IPS DF 6.9 (cell line): ENCODE results near the gene ATF7.

Experiments used
- DNase-seq: peaks from one replicate; pipeline ENCODE4 v3.0.0-alpha.2; 2013; ENCODE audit warnings: low read depth, low spot score
- H3K27ac ChIP-seq: one replicate; pipeline ENCODE4 v1.5.1; 2013; ENCODE audit warnings: low read length, control low read depth
- H3K27me3 ChIP-seq: 2 replicates; pipeline ENCODE4 v1.6.1; 2013; ENCODE audit warnings: mild to moderate bottlenecking, low read length; ENCODE audit not compliant: control insufficient read depth, insufficient read depth
- H3K36me3 ChIP-seq: 2 replicates; pipeline ENCODE4 v1.6.1; 2013; ENCODE audit warnings: low read length; ENCODE audit not compliant: control insufficient read depth, insufficient read depth
- H3K4me1 ChIP-seq: 2 replicates; pipeline ENCODE4 v1.6.1; 2013; ENCODE audit warnings: low read length; ENCODE audit not compliant: control insufficient read depth, insufficient read depth
- H3K4me3 ChIP-seq: 2 replicates; pipeline ENCODE4 v1.5.1; 2013; ENCODE audit warnings: mild to moderate bottlenecking, low read length
- H3K9me3 ChIP-seq: 2 replicates; pipeline ENCODE4 v1.6.1; 2013; ENCODE audit warnings: low read length, inconsistent platforms; ENCODE audit not compliant: control insufficient read depth, insufficient read depth
- WGBS: extraction: QIAGEN DNeasy Blood & Tissue Kit; methylation state at CpG from one replicate; pipeline ENCODE4 v1.1.7; 2013; ENCODE audit warnings: mixed read lengths, missing lambda C conversion rate; ENCODE audit not compliant: insufficient read length, insufficient coverage; 5-methylcytosine and 5-hydroxymethylcytosine counted together

Gene ATF7

GRCh38 chr12:53502983-53503728 is 123.0 kb downstream of the ATF7 start:
- H3K4me3 ChIP-seq: no peak overlapping the region
- H3K4me1 ChIP-seq: peaks cover 9% of the 10 kb centered on the region; the same call in 1 of the 2 replicates
- H3K36me3 ChIP-seq: peaks cover 13% of the 10 kb centered on the region; the same call in 1 of the 2 replicates
- H3K9me3 ChIP-seq: no peaks in the 10 kb centered on the region
- H3K27ac ChIP-seq: no peak overlapping the region
- WGBS: no CpG with 5 or more reads among the region's 10 CpGs
- no peak for DNase-seq
- no peaks in the 10 kb centered on the region for H3K27me3 ChIP-seq

- Histone ChIP-seq H3K4me1 (peaks cover 10% of the 10 kb centered on the region; the same call in 1 of the 2 replicates), H3K27me3 (no peaks in the 10 kb centered on the region), H3K4me3 (no peak overlapping the region), H3K27ac (no peak overlapping the region), H3K36me3 (peaks cover 13% of the 10 kb centered on the region; the same call in 1 of the 2 replicates), H3K9me3 (no peaks in the 10 kb centered on the region)
- DNase-seq: no peak
- no CpG with 5 or more reads among the region's 9 CpGs for WGBS
Observed at GRCh38 chr12:53502331-53502730, 123.9 kb downstream of the ATF7 start.

GRCh38 chr12:53501615-53502181 is 124.5 kb downstream of the ATF7 start:
- peak overlapping the region; percentile 74; the same call in 1 of the 2 replicates for H3K4me3 ChIP-seq
- no peaks in the 10 kb centered on the region for H3K9me3 ChIP-seq
- WGBS: no CpG with 5 or more reads among the region's 10 CpGs
- H3K27me3 ChIP-seq: no peaks in the 10 kb centered on the region
- peaks cover 8% of the 10 kb centered on the region; the same call in 1 of the 2 replicates for H3K36me3 ChIP-seq
- no peak for DNase-seq
- H3K27ac ChIP-seq: no peak overlapping the region
- peaks cover 11% of the 10 kb centered on the region; the same call in 1 of the 2 replicates for H3K4me1 ChIP-seq

GRCh38 chr12:53500776-53501614 is 125.2 kb downstream of the ATF7 start, which contains the start of gene TARBP2:
TARBP2 (plus strand) TSS chr12:53501283; CDS start chr12:53501409, 126 bp downstream.
- Histone ChIP-seq H3K4me3 (peak within 1 kb of the TSS; percentile 74; the same call in 1 of the 2 replicates), H3K27me3 (no peaks in the 10 kb centered on the region), H3K36me3 (peaks cover 2% of the 10 kb centered on the region; the same call in 1 of the 2 replicates), H3K9me3 (no peaks in the 10 kb centered on the region), H3K4me1 (peaks cover 13% of the 10 kb centered on the region; the same call in 1 of the 2 replicates), H3K27ac (no peak within 1 kb of the TSS)
- no CpG with 5 or more reads among the region's 74 CpGs for WGBS
- peak; percentile 98 for DNase-seq

- no peak overlapping the region for H3K27ac ChIP-seq
- no peaks in the 10 kb centered on the region; the same call in 1 of the 2 replicates for H3K36me3 ChIP-seq
- H3K9me3 ChIP-seq: no peaks in the 10 kb centered on the region
- H3K4me1 ChIP-seq: peaks cover 13% of the 10 kb centered on the region; the same call in 1 of the 2 replicates
- H3K27me3 ChIP-seq: no peaks in the 10 kb centered on the region
- DNase-seq: no peak
- peak overlapping the region; percentile 42; the same call in 1 of the 2 replicates for H3K4me3 ChIP-seq
- WGBS: no CpG with 5 or more reads among the region's 17 CpGs
Observed at GRCh38 chr12:53500142-53500775, 125.9 kb downstream of the ATF7 start.

- no peaks in the 10 kb centered on the region for H3K9me3 ChIP-seq
- WGBS: no CpG with 5 or more reads among the region's 51 CpGs
- H3K27ac ChIP-seq: no peak within 1 kb of the TSS
- no peaks in the 10 kb centered on the region; the same call in 1 of the 2 replicates for H3K36me3 ChIP-seq
- H3K4me1 ChIP-seq: peaks cover 13% of the 10 kb centered on the region; the same call in 1 of the 2 replicates
- H3K4me3 ChIP-seq: peak within 1 kb of the TSS; percentile 72
- no peak for DNase-seq
- H3K27me3 ChIP-seq: no peaks in the 10 kb centered on the region
Observed at GRCh38 chr12:53499266-53500141, 126.7 kb downstream of the ATF7 start, which contains the start of gene MAP3K12. MAP3K12 (minus strand) TSS chr12:53499458; CDS start chr12:53487391, 12,067 bp downstream.

- Histone ChIP-seq H3K4me3 (no peak overlapping the region), H3K27me3 (no peaks in the 10 kb centered on the region), H3K9me3 (no peaks in the 10 kb centered on the region), H3K36me3 (no peaks in the 10 kb centered on the region), H3K4me1 (peaks cover 16% of the 10 kb centered on the region; the same call in 1 of the 2 replicates), H3K27ac (no peak overlapping the region)
- DNase-seq: no peak
- WGBS: no CpG with 5 or more reads among the region's 2 CpGs
Observed at GRCh38 chr12:53498235-53498630, 127.9 kb downstream of the ATF7 start.

GRCh38 chr12:53497461-53497860 is 128.7 kb downstream of the ATF7 start:
- no peaks in the 10 kb centered on the region for H3K27me3 ChIP-seq
- H3K36me3 ChIP-seq: no peaks in the 10 kb centered on the region
- no peak overlapping the region for H3K4me3 ChIP-seq
- no peak overlapping the region for H3K27ac ChIP-seq
- H3K4me1 ChIP-seq: peaks cover 16% of the 10 kb centered on the region; the same call in 1 of the 2 replicates
- H3K9me3 ChIP-seq: no peaks in the 10 kb centered on the region
- no CpG with 5 or more reads among the region's 3 CpGs for WGBS
- DNase-seq: no peak

- Histone ChIP-seq H3K27me3 (no peaks in the 10 kb centered on the region), H3K27ac (no peak overlapping the region), H3K9me3 (no peaks in the 10 kb centered on the region), H3K36me3 (no peaks in the 10 kb centered on the region), H3K4me3 (no peak overlapping the region), H3K4me1 (peaks cover 13% of the 10 kb centered on the region; the same call in 1 of the 2 replicates)
- no CpG with 5 or more reads among the region's 1 CpG for WGBS
- DNase-seq: no peak
Observed at GRCh38 chr12:53496752-53497032, 129.5 kb downstream of the ATF7 start.
